Measurements from ENCODE around the gene TSC2. TPM values are rescaled to one million over a fixed set of nuclear protein-coding genes. Genes with fewer than 3 reads are reported as not detected.

Gene TSC2
- total RNA-seq, 3 donors from 2014 or later (not counting 1 experiment from before 2014, with no cell fraction given), result 135 to 197 (median 161) TPM

- intact Hi-C loops (cut with micrococcal nuclease), result no loop called here
- Histone ChIP-seq H3K9me3 (ENCODE audit: control insufficient read depth, insufficient read depth, low read length) (no peaks in the 10 kb centered on the region), H3K4me1 (ENCODE audit: control insufficient read depth, insufficient read depth, low read length) (peaks cover under 1% of the 10 kb centered on the region), H3K36me3 (ENCODE audit: control insufficient read depth, insufficient read depth, low read length) (peaks cover 54% of the 10 kb centered on the region), H3K27ac (ENCODE audit: low read length) (no peak overlapping the region), H3K4me3 (ENCODE audit: low read length) (no peak overlapping the region), H3K27me3 (ENCODE audit: control insufficient read depth, insufficient read depth, low read length) (no peaks in the 10 kb centered on the region)
- TF ChIP-seq CTCF (IDR thresholded peaks at IDR 0.05), result no peak
- H3K9me3 Mint-ChIP-seq, result no peaks in the 10 kb centered on the region
- 97% methylated on average over 29 of the region's 29 CpGs for WGBS (ENCODE audit: insufficient coverage)
- DNase-seq (no peak), ATAC-seq (no peak)
- no peaks in the 10 kb centered on the region for H3K27me3 Mint-ChIP-seq (ENCODE audit: low read depth in 2 of 2)
- no peak overlapping the region for H3K4me3 Mint-ChIP-seq
- no peaks in the 10 kb centered on the region for H3K36me3 Mint-ChIP-seq
- no peak overlapping the region for H3K27ac Mint-ChIP-seq
- peaks cover 5 to 9% of the 10 kb centered on the region in 2 donors for H3K4me1 Mint-ChIP-seq
Measured at GRCh38 chr16:2070576-2071453, 23.0 kb downstream of the TSC2 start.

- Histone ChIP-seq H3K36me3 (ENCODE audit: control insufficient read depth, insufficient read depth, low read length) (peaks cover 48% of the 10 kb centered on the region), H3K4me1 (ENCODE audit: control insufficient read depth, insufficient read depth, low read length) (no peaks in the 10 kb centered on the region), H3K27ac (ENCODE audit: low read length) (no peak overlapping the region), H3K4me3 (ENCODE audit: low read length) (no peak overlapping the region), H3K27me3 (ENCODE audit: control insufficient read depth, insufficient read depth, low read length) (no peaks in the 10 kb centered on the region), H3K9me3 (ENCODE audit: control insufficient read depth, insufficient read depth, low read length) (no peaks in the 10 kb centered on the region)
- DNase-seq (no peak), ATAC-seq (no peak)
- H3K4me1 Mint-ChIP-seq, result peaks cover 0 to 4% of the 10 kb centered on the region in 2 donors
- WGBS (ENCODE audit: insufficient coverage), result 94% methylated on average over 34 of the region's 34 CpGs
- H3K9me3 Mint-ChIP-seq, result no peaks in the 10 kb centered on the region
- no peak overlapping the region for H3K4me3 Mint-ChIP-seq
- no peak for TF ChIP-seq CTCF (IDR thresholded peaks at IDR 0.05)
- no peaks in the 10 kb centered on the region for H3K27me3 Mint-ChIP-seq (ENCODE audit: low read depth in 2 of 2)
- H3K36me3 Mint-ChIP-seq, result no peaks in the 10 kb centered on the region
- no peak overlapping the region for H3K27ac Mint-ChIP-seq
- intact Hi-C loops (cut with micrococcal nuclease), result no loop called here
Measured at GRCh38 chr16:2071454-2072202, 23.8 kb downstream of the TSC2 start.

GRCh38 chr16:2072926-2073325, 25.1 kb downstream of the TSC2 start:
- H3K27me3 Mint-ChIP-seq (ENCODE audit: low read depth in 2 of 2), result no peaks in the 10 kb centered on the region

More at GRCh38 chr16:2072926-2073325, 25.1 kb downstream of the TSC2 start:
- Mint-ChIP-seq H3K27ac (no peak overlapping the region), H3K36me3 (no peaks in the 10 kb centered on the region), H3K4me3 (no peak overlapping the region), H3K9me3 (no peaks in the 10 kb centered on the region), H3K4me1 (peaks cover 0 to 4% of the 10 kb centered on the region in 2 donors)
- 97% methylated on average over 8 of the region's 8 CpGs for WGBS (ENCODE audit: insufficient coverage)
- no peak for ATAC-seq
- Histone ChIP-seq H3K4me1 (ENCODE audit: control insufficient read depth, insufficient read depth, low read length) (no peaks in the 10 kb centered on the region), H3K4me3 (ENCODE audit: low read length) (no peak overlapping the region), H3K27me3 (ENCODE audit: control insufficient read depth, insufficient read depth, low read length) (no peaks in the 10 kb centered on the region), H3K36me3 (ENCODE audit: control insufficient read depth, insufficient read depth, low read length) (peaks cover 48% of the 10 kb centered on the region), H3K9me3 (ENCODE audit: control insufficient read depth, insufficient read depth, low read length) (no peaks in the 10 kb centered on the region), H3K27ac (ENCODE audit: low read length) (no peak overlapping the region)
- DNase-seq, result no peak
- no peak for TF ChIP-seq CTCF (IDR thresholded peaks at IDR 0.05)
- intact Hi-C loops (cut with micrococcal nuclease), result no loop called here
